ENCODE results near the gene CEMIP.

Gene CEMIP

GRCh38 chr15:80866936-80867335 lies 87.8 kb downstream of the CEMIP start:
- TF ChIP-seq, protein P1, sequence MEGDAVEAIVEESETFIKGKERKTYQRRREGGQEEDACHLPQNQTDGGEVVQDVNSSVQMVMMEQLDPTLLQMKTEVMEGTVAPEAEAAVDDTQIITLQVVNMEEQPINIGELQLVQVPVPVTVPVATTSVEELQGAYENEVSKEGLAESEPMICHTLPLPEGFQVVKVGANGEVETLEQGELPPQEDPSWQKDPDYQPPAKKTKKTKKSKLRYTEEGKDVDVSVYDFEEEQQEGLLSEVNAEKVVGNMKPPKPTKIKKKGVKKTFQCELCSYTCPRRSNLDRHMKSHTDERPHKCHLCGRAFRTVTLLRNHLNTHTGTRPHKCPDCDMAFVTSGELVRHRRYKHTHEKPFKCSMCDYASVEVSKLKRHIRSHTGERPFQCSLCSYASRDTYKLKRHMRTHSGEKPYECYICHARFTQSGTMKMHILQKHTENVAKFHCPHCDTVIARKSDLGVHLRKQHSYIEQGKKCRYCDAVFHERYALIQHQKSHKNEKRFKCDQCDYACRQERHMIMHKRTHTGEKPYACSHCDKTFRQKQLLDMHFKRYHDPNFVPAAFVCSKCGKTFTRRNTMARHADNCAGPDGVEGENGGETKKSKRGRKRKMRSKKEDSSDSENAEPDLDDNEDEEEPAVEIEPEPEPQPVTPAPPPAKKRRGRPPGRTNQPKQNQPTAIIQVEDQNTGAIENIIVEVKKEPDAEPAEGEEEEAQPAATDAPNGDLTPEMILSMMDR (IDR thresholded peaks at IDR 0.05): no peak
- TF ChIP-seq ZFX (IDR thresholded peaks at IDR 0.05; ENCODE audit: borderline replicate concordance): no peak

DNA sequence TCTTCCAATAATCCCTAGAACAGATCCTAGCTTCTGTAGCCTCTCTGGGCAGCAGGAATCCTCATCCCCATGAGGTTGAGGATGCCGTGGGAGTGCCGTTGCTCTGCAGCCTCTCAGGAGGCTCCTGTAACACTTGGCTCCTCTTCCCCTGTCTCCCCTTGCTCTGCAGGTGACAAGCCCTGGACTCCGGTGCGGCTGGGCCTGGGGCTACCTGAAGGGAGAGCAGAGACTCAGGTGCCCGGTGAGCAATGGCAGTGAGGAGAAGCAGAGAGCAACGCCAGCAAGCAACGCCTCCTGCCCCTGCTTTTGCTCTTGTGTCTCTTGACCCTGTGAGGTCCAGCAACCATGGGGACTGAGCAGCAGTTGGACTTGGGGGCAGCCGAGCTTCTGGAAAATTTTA lies 91.2 kb downstream of the CEMIP start:
- H3K27ac ChIP-seq: no peak overlapping the region
- TF ChIP-seq ZFX (IDR thresholded peaks at IDR 0.05; ENCODE audit: borderline replicate concordance): no peak
- TF ChIP-seq, protein P1 (IDR thresholded peaks at IDR 0.05): no peak

More at GRCh38 chr15:80866936-80867335, 87.8 kb downstream of the CEMIP start:
- H3K27ac ChIP-seq: no peak overlapping the region

DNA sequence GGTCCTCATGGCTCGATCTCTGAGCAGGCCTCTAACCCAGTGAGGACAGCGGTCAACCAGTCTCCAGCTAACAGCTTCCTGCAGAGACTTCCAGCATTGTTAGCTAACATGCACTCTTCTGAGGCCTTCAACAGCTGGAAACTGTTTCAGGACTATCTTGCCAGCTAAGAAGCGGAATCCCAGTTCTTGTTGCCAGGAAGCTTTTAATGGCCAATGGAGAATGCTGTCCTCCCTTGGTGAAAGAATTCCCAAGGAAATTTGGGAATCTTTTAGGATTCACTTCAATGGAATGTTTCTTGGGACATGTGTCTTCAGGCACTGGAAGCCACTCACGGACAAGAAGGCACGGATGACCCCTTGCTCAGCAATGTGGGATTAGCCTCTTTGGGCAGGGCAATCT lies 91.7 kb downstream of the CEMIP start:
- H3K27ac ChIP-seq: no peak overlapping the region
- TF ChIP-seq ZFX (IDR thresholded peaks at IDR 0.05; ENCODE audit: borderline replicate concordance): no peak
- TF ChIP-seq, protein P1 (IDR thresholded peaks at IDR 0.05): no peak

DNA sequence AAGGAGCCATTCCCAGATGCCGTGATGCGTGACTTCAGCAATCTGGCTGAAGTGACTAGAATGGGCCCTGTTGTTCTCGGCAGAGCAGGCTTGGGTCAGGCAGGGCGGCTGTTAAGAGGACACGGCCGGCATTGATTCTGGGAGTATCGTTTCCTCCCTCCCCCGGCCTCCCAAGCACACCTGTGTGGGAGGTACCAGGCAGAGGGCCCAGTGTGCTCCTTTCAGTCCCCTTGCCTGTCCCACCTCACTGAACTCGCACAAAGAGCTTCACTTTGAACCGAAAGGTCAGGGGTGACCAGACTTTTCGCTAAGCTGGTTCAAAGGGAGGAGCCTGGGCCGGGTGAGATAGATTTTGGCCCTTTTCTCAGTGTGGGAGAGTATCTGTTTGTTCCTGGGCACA lies 92.7 kb downstream of the CEMIP start:
- no peak overlapping the region for H3K27ac ChIP-seq
- TF ChIP-seq, protein P1 (IDR thresholded peaks at IDR 0.05): no peak
- TF ChIP-seq ZFX (IDR thresholded peaks at IDR 0.05; ENCODE audit: borderline replicate concordance): no peak

DNA sequence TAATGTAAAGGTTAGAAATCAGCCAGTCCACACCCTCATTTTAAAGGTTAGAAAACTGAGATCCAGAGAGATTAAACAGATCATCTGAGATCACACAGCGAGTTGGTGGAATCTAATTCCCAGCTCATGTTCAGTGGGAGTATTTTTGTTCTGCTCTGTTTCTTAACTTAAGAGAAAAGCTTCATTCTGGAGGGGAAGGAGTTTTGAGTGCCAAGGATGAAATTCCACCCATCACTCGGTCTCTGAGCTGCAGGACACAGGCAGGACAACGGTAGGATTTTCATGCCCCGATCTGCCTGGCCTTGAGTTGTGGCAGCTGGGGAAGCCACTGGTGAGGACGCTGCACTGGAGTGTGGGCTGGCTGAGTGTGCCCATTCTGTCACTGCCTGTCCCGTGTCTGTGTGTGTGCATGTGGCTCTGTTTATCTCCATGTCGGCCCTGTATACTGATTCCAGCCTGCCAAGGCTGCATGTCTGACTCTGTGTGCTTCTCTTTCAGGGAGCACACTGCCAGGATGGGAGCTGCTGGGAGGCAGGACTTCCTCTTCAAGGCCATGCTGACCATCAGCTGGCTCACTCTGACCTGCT lies 94.3 kb downstream of the CEMIP start:
- TF ChIP-seq, protein P1 (IDR thresholded peaks at IDR 0.05): no peak
- TF ChIP-seq ZFX (IDR thresholded peaks at IDR 0.05; ENCODE audit: borderline replicate concordance): no peak

DNA sequence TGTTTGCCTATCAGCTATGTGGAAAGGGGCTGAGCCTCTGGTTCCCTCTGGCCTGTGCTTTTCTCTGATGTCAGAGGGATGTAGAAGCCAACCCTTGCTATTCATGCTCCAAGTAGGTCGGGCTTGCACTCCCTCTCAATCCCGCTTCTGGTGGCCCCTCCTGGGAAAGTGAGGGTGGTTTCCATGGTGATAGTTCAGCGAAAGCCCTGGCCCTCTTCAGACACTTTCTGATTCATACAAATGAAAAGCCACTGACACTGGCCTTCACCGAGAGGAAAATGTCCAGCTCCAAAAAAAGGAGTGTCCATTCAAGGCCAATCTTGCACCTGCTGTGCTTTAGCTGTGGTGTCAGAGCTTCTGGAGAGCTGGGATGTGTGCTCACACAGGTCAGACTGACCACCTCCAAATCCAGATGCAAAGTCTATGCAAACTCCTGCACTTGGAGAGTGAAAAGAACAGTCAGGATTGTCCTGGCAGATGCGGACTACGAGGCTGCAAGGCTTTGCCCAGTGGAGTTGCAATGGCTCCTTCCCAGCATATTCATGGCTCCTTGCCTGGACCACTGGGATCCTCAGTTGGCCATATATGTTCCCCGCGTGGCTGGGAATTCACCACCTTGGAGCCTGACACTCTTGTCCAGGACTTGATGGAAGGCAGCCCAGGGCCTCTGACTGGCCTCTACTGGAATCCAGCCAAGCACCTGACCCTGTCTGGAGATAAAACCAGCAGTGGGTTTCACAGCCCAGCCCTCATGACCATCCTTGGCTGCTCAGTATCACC lies 96.6 kb downstream of the CEMIP start:
- TF ChIP-seq ZFX (IDR thresholded peaks at IDR 0.05; ENCODE audit: borderline replicate concordance): no peak
- TF ChIP-seq, protein P1 (IDR thresholded peaks at IDR 0.05): no peak
- H3K27ac ChIP-seq: no peak overlapping the region

More for the DNA sequence above, 94.3 kb downstream of the CEMIP start:
- H3K27ac ChIP-seq: no peak overlapping the region

GRCh38 chr15:80876348-80876674 lies 97.1 kb downstream of the CEMIP start:
- H3K27ac ChIP-seq: no peak overlapping the region
- TF ChIP-seq, protein P1 (IDR thresholded peaks at IDR 0.05): no peak
